ENCODE measurements around the gene DOCK10. TPM values are rescaled to one million over a fixed set of nuclear protein-coding genes. Genes with fewer than 3 reads are reported as not detected.

The DOCK10 gene
- total RNA-seq, 2 experiments from 2014 or later: 191 to 198 TPM

DNA sequence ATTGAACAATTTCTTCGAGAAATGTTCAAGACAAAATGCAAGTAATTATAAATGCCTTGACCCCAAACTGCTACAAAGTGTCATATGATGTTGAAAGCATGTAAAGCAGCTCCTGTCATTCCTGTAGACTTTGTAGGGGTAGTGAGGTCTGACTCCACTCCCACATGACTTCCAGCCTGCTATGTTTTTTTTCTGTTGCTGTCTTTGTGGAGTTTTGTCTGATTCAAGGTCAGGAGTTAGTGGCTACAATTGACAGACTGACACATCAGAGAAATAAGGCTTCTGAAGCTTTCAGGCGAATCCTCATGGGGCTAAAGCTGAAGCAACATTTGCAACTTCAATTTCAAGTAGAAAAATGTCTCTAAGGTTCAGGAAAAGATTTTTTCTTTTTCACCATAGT, 262.2 kb downstream of the DOCK10 start:
- Mint-ChIP-seq H3K36me3 (ENCODE audit: low read depth) (peaks cover 37% of the 10 kb centered on the region), H3K4me1 (ENCODE audit: low read depth) (peaks cover 6% of the 10 kb centered on the region), H3K9me3 (no peaks in the 10 kb centered on the region), H3K27me3 (no peaks in the 10 kb centered on the region), H3K4me3 (no peak overlapping the region), H3K27ac (peak overlapping the region; percentile 39)
- ATAC-seq (no peak), DNase-seq (no peak)
- intact Hi-C loops (cut with micrococcal nuclease): no loop called here
- CTCF ChIA-PET: interaction anchor here (1.4 kb wide), 1 partner anchor 10 kb away, joined by 4 read pairs; no protein-coding TSS in a partner anchor
- POLR2A ChIA-PET: no interaction called here
- TF ChIP-seq, protein P1, sequence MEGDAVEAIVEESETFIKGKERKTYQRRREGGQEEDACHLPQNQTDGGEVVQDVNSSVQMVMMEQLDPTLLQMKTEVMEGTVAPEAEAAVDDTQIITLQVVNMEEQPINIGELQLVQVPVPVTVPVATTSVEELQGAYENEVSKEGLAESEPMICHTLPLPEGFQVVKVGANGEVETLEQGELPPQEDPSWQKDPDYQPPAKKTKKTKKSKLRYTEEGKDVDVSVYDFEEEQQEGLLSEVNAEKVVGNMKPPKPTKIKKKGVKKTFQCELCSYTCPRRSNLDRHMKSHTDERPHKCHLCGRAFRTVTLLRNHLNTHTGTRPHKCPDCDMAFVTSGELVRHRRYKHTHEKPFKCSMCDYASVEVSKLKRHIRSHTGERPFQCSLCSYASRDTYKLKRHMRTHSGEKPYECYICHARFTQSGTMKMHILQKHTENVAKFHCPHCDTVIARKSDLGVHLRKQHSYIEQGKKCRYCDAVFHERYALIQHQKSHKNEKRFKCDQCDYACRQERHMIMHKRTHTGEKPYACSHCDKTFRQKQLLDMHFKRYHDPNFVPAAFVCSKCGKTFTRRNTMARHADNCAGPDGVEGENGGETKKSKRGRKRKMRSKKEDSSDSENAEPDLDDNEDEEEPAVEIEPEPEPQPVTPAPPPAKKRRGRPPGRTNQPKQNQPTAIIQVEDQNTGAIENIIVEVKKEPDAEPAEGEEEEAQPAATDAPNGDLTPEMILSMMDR (IDR thresholded peaks at IDR 0.05): no peak

DNA sequence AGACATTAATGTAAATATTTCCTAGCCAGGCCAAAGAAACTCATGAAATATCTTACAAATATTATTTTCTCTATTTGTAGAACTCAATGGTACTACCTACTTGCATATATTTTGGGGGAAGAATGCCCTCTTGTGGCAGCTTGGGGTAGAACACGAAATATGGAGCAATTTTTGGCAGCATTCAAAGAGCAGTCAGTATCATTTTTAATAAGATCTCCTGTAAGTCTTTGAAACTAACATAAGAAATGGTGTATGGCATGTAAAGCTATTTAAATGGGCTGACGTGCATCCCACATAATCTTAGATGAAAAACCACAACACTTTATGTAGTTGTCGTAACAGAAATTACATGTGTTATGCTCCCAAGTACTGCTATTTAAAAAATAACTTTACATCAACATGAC, 263.8 kb downstream of the DOCK10 start:
- Mint-ChIP-seq H3K4me3 (no peak overlapping the region), H3K27me3 (no peaks in the 10 kb centered on the region), H3K9me3 (no peaks in the 10 kb centered on the region), H3K27ac (peak overlapping the region; percentile 16), H3K36me3 (ENCODE audit: low read depth) (peaks cover 33% of the 10 kb centered on the region), H3K4me1 (ENCODE audit: low read depth) (peaks cover 6% of the 10 kb centered on the region)
- CTCF ChIA-PET: interaction anchor here (0.9 to 2.7 kb wide), 16 partner anchors 10 to 423 kb away, joined by 3 to 18 read pairs (median 4); no protein-coding TSS in a partner anchor
- POLR2A ChIA-PET: no interaction called here
- ATAC-seq (peak; percentile 71), DNase-seq (peak; percentile 77)
- TF ChIP-seq, protein P1 (IDR thresholded peaks at IDR 0.05): peak; percentile 76
- intact Hi-C loops (cut with micrococcal nuclease): loop anchor here (10.0 kb wide), 1 partner anchor 424 kb away; no protein-coding TSS in a partner anchor

DNA sequence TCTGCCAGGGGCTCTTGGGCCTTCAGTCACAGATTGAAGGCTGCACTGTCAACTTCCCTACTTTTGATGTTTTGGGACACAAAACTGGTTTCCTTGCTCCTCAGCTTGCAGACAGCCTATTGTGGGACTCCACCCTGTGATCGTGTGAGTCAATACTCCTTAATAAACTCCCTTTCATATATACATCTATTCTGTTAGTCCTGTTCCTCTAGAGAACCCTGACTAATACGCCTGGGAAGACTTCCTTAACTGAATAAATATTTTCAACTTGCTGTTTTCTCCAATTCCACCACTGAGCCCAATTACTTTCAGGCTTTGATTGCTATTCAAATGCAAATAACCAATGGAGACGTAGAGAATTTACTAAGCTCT, 264.7 kb downstream of the DOCK10 start:
- H3K36me3 Mint-ChIP-seq (ENCODE audit: low read depth): peaks cover 36% of the 10 kb centered on the region
- H3K4me3 Mint-ChIP-seq: no peak overlapping the region
- ChIA-PET CTCF (interaction anchor here (0.9 to 2.7 kb wide), 14 partner anchors 11 to 422 kb away, joined by 3 to 18 read pairs (median 4); no protein-coding TSS in a partner anchor), POLR2A (no interaction called here)
- no peak for ATAC-seq
- H3K4me1 Mint-ChIP-seq (ENCODE audit: low read depth): peaks cover 6% of the 10 kb centered on the region
- H3K27me3 Mint-ChIP-seq: no peaks in the 10 kb centered on the region
- no peak for DNase-seq
- intact Hi-C loops (cut with micrococcal nuclease): loop anchor here (10.0 kb wide), 1 partner anchor 423 kb away; no protein-coding TSS in a partner anchor
- no peak overlapping the region for H3K27ac Mint-ChIP-seq
- TF ChIP-seq, protein P1 (IDR thresholded peaks at IDR 0.05): no peak
- no peaks in the 10 kb centered on the region for H3K9me3 Mint-ChIP-seq

DNA sequence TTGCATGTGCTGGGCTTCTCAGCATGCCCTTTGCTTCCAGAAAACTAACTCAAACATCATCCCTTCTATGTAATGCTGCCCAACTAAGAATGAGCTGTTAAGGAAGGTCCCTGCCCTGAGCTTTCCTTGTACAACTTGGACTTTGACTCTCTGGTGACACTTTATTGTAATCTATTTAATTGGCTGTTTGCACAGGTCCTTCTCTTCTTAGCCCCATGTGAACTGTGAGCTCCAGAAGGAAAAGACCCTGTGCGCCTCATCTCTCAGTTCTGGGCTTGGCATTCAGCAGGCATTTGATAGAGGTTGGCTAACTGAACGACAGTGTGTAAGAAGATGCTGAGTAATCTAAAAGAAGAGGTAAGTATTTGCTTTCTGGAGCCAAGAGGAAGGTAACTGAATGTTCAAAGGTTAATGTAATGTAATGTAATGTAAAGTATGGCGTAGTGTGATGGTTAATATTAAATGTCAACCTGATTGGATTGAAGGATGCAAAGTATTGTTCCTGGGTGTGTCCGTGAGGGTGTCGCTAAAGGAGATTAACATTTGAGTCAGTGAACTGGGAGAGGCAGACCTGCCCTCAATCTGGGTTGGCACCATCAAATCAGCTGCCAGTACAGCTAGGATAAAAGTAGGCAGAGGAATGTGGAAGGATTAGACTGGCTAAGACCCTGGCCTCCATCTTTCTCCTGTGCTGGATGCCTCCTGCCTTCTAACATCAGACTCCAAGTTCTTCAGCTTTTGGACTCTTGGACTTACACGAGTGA, 265.3 kb downstream of the DOCK10 start:
- POLR2A ChIA-PET: interaction anchor here (0.5 kb wide), 1 partner anchor 803 kb away, joined by 3 read pairs; no protein-coding TSS in a partner anchor
- Mint-ChIP-seq H3K36me3 (ENCODE audit: low read depth) (peaks cover 40% of the 10 kb centered on the region), H3K4me1 (ENCODE audit: low read depth) (peaks cover 6% of the 10 kb centered on the region), H3K27ac (peak overlapping the region; percentile 59), H3K27me3 (no peaks in the 10 kb centered on the region), H3K9me3 (no peaks in the 10 kb centered on the region), H3K4me3 (no peak overlapping the region)
- intact Hi-C loops (cut with micrococcal nuclease): loop anchor here (10.0 kb wide), 1 partner anchor 422 kb away; no protein-coding TSS in a partner anchor
- CTCF ChIA-PET: interaction anchor here (1.0 to 2.7 kb wide), 12 partner anchors 11 to 421 kb away, joined by 3 to 18 read pairs (median 4); no protein-coding TSS in a partner anchor
- no peak for ATAC-seq
- DNase-seq: no peak
- TF ChIP-seq, protein P1 (IDR thresholded peaks at IDR 0.05): no peak

DNA sequence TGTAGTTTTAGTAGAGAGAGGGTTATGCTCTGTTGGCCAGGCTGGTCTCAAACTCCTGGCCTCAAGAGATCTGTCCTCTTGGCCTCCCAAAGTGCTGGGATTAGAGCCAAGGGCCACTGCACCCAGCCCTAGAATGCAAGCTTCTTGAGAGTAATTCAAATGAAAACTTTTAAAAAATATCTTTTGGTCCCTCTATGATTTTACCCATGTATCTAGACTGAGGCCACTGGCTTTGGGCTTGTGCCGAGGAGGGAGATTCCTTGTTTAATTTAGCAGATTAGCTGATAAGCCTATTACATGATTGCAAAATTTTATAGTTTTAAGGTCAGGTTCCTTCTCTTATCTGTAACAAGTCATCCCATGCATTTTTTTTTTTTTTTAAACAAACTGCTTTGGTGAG, 266.6 kb downstream of the DOCK10 start:
- H3K4me3 Mint-ChIP-seq: no peak overlapping the region
- CTCF ChIA-PET: interaction anchor here (0.6 to 1.4 kb wide), 2 partner anchors 10 to 34 kb away, joined by 3 to 5 read pairs; no protein-coding TSS in a partner anchor
- peaks cover 48% of the 10 kb centered on the region for H3K36me3 Mint-ChIP-seq (ENCODE audit: low read depth)
- H3K9me3 Mint-ChIP-seq: no peaks in the 10 kb centered on the region
- TF ChIP-seq, protein P1 (IDR thresholded peaks at IDR 0.05): no peak
- peaks cover 6% of the 10 kb centered on the region for H3K4me1 Mint-ChIP-seq (ENCODE audit: low read depth)
- DNase-seq: no peak
- POLR2A ChIA-PET: no interaction called here
- intact Hi-C loops (cut with micrococcal nuclease): loop anchor here (10.0 kb wide), 1 partner anchor 421 kb away; no protein-coding TSS in a partner anchor
- no peak overlapping the region for H3K27ac Mint-ChIP-seq
- ATAC-seq: no peak
- no peaks in the 10 kb centered on the region for H3K27me3 Mint-ChIP-seq

All from activated CD8-positive, alpha-beta T cell treated with anti-CD3 and anti-CD28 coated beads for 36 hours (primary cell).